Tibial artery (tissue), 4 donors: ENCODE data around the gene KLK10.

ENCODE experiments used
- DNase-seq, 2 donors: peaks; one replicate each; pipeline ENCODE4 v3.0.0-alpha.2; 2019
- H3K27ac ChIP-seq, 2 donors: fragments of 200-600 bp; sonication (generic) in 1 of 2; 1 replicate in 1 of 2; 2 replicates in 1 of 2; pipeline ENCODE4 v1.5.1; 2018 to 2019; ENCODE audit warnings: mild to moderate bottlenecking in 1 of 2
- H3K27me3 ChIP-seq, 2 donors: fragments of 200-600 bp; sonication (generic) in 1 of 2; one replicate each; pipeline versions ENCODE4 v1.5.1 to v1.6.0; 2016 to 2019
- H3K36me3 ChIP-seq, 3 donors: fragments of 200-600 bp; sonication (generic) in 2 of 3; one replicate each; pipeline ENCODE4 v1.5.1; 2016 to 2019; ENCODE audit warnings: mild to moderate bottlenecking in 2 of 3
- H3K4me1 ChIP-seq, 4 donors: fragments of 200-600 bp; sonication (generic) in 2 of 4; 1 replicate in 3 of 4; 2 replicates in 1 of 4; pipeline ENCODE4 v1.5.1; 2016 to 2019
- H3K4me3 ChIP-seq, 2 donors: fragments of 200-600 bp; sonication (generic) in 1 of 2; 1 replicate in 1 of 2; 2 replicates in 1 of 2; pipeline ENCODE4 v1.5.1; 2018 to 2019; ENCODE audit warnings: mild to moderate bottlenecking in 2 of 2
- H3K9me3 ChIP-seq, 3 donors: fragments of 200-600 bp; sonication (generic) in 1 of 3; one replicate each; pipeline ENCODE4 v1.5.1; 2016 to 2019
- intact Hi-C: fragments of 100-400 bp; cut with DNase I; formaldehyde crosslinking; loops from one replicate; pipeline ENCODE4 v1.15.0; 2023; ENCODE audit warnings: low total_unique reads
- TF ChIP-seq, protein P1 (sequence below), 2 experiments: fragments of 200-600 bp in 1 of 2; fragments of 450-650 bp in 1 of 2; IDR thresholded peaks; one replicate each; pipeline ENCODE4 v1.5.1; 2017 to 2019; ENCODE audit warnings: antibody characterized with exemption in 2 of 2, mild to moderate bottlenecking in 1 of 2, moderate library complexity in 1 of 2

KLK10 gene

DNA sequence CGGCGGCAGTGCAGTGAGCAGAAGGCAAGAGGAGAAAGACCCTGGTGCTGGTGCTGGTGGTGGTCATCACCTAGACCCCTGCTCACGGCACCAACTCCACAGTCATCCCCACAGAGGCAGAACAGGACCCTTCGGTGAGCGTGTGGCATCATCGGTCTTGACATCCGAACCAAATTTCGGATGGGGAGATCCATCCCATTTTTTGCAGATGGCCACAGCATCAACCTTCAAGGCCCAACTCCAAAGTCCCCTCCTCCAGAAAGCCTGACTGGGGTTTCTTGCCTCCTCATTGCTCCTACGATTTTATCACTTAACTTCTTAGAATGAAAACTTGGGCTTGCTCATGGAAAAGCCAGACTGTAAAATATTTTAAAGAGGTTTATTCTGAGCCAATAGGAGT is 24.0 kb upstream of the KLK10 start:
- Histone ChIP-seq H3K4me3 (no peak overlapping the region), H3K36me3 (no peaks in the 10 kb centered on the region), H3K27me3 (no peaks in the 10 kb centered on the region), H3K27ac (no peak overlapping the region), H3K9me3 (no peaks in the 10 kb centered on the region), H3K4me1 (no peaks in the 10 kb centered on the region)
- intact Hi-C loops, result no loop called here
- TF ChIP-seq, protein P1, sequence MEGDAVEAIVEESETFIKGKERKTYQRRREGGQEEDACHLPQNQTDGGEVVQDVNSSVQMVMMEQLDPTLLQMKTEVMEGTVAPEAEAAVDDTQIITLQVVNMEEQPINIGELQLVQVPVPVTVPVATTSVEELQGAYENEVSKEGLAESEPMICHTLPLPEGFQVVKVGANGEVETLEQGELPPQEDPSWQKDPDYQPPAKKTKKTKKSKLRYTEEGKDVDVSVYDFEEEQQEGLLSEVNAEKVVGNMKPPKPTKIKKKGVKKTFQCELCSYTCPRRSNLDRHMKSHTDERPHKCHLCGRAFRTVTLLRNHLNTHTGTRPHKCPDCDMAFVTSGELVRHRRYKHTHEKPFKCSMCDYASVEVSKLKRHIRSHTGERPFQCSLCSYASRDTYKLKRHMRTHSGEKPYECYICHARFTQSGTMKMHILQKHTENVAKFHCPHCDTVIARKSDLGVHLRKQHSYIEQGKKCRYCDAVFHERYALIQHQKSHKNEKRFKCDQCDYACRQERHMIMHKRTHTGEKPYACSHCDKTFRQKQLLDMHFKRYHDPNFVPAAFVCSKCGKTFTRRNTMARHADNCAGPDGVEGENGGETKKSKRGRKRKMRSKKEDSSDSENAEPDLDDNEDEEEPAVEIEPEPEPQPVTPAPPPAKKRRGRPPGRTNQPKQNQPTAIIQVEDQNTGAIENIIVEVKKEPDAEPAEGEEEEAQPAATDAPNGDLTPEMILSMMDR (IDR thresholded peaks at IDR 0.05), result no peak
- no peak for DNase-seq

DNA sequence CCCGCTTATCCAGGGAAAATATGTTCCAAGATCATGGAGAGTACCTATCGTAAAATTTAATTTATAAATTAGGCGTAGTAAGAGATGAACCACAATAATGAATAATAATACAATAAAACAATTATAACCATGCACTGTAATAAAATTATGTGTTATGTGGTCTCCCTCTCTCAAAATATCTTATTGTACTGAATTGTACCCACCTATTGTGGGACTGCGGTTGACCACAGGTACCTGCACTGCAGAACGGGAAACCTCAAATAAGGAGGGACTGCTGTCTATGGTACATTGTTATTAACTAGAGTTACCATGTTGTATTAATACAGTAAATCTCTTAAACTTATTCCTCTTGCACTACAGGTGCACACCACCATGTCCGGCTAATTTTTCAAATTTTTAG is 20.6 kb upstream of the KLK10 start:
- no peak for DNase-seq

DNA sequence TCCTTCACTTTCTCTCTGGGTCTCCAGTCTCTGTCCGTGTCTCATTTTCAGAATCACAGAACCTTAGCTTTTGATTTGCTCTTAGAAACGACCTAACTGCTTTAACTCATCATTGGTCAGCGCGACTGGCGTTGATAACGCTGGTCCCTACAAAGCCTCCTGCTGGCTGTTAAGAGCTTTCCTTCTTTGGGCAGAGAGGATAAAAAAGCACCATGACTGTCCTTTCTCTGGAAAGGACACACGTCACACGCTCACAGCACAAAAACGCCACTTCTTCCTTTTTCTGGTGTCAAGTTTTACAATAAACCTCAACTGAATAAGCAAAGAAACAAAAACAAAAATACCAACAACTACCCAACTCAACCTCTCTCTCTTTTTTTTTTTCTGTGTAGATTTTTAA is 17.0 kb upstream of the KLK10 start:
- intact Hi-C loops, result no loop called here
- Histone ChIP-seq H3K27ac (no peak overlapping the region), H3K4me3 (no peak overlapping the region), H3K36me3 (no peaks in the 10 kb centered on the region), H3K9me3 (no peaks in the 10 kb centered on the region), H3K27me3 (peaks cover 0 to 10% of the 10 kb centered on the region in 2 donors), H3K4me1 (no peaks in the 10 kb centered on the region)
- TF ChIP-seq, protein P1 (IDR thresholded peaks at IDR 0.05), result no peak
- DNase-seq, result no peak

More for the DNA sequence above, 20.6 kb upstream of the KLK10 start:
- no peaks in the 10 kb centered on the region for H3K4me1 ChIP-seq
- no peaks in the 10 kb centered on the region for H3K9me3 ChIP-seq
- H3K27ac ChIP-seq, result no peak overlapping the region
- TF ChIP-seq, protein P1 (IDR thresholded peaks at IDR 0.05), result no peak
- H3K27me3 ChIP-seq, result no peaks in the 10 kb centered on the region
- intact Hi-C loops, result no loop called here
- no peaks in the 10 kb centered on the region for H3K36me3 ChIP-seq
- no peak overlapping the region for H3K4me3 ChIP-seq

DNA sequence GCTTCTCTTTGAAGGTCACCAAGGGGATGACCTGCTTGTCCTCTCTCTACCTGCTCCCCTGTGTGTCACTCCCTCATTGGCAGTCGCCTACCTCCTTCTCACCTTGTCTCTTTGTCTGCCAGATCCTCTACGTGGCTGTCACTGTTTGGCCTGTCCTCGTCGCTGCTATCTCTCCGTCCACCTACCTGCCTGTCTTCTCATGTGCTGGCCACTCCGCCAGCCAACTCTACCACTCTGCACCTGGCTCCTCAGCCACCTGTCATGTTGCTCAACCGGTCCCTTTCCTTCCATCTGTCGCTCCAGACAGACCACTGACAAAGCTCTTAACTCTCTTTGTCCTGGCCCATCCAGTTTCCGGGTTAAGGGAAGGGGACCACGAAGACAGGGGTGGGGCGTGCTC is 15.2 kb upstream of the KLK10 start, which contains the start of gene KLK12:
KLK12 (minus strand) TSS at position 299 of the 400 bp plus-strand sequence. CDS start 381 bp downstream, outside the sequence.
- TF ChIP-seq, protein P1 (IDR thresholded peaks at IDR 0.05), result no peak
- H3K9me3 ChIP-seq, result no peaks in the 10 kb centered on the region
- H3K27me3 ChIP-seq, result peaks cover 0 to 12% of the 10 kb centered on the region in 2 donors
- intact Hi-C loops, result no loop called here
- DNase-seq, result no peak
- no peak within 1 kb of the TSS for H3K27ac ChIP-seq
- H3K4me3 ChIP-seq, result no peak within 1 kb of the TSS
- no peaks in the 10 kb centered on the region for H3K36me3 ChIP-seq
- H3K4me1 ChIP-seq, result no peaks in the 10 kb centered on the region

DNA sequence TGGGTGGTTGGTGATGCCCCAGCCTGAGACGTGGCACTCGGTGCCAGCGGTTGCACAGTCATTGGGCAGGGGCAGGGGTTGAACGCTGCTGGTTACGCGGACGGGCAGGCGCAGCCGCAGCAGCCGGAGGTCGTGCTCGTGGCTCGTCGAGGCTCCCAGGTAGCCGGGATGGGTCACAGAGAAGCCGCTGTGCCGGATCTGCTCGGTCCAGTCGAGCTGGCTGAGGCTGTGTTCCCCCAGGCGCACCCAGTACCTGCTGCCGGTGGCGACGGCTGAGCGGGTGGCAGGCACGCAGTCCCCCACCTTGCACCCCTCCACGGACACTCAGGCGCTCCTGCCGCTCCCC is 12.3 kb upstream of the KLK10 start:
- TF ChIP-seq, protein P1 (IDR thresholded peaks at IDR 0.05), result no peak
- H3K27me3 ChIP-seq, result peaks cover 0 to 20% of the 10 kb centered on the region in 2 donors

More for the DNA sequence above, 12.3 kb upstream of the KLK10 start:
- H3K27ac ChIP-seq, result no peak overlapping the region
- H3K36me3 ChIP-seq, result no peaks in the 10 kb centered on the region
- intact Hi-C loops, result no loop called here
- H3K4me1 ChIP-seq, result no peaks in the 10 kb centered on the region
- no peak overlapping the region for H3K4me3 ChIP-seq
- no peaks in the 10 kb centered on the region for H3K9me3 ChIP-seq
- DNase-seq, result no peak
